Retinal pigment epithelial cell (primary cell): ENCODE measurements around the gene TBX19.

Experiments used
- DNase-seq: peaks from one replicate; pipeline ENCODE4 v3.0.0-alpha.2; 2010; ENCODE audit warnings: low read depth
- H3K4me3 ChIP-seq: 2 replicates; pipeline ENCODE4 v1.5.1; 2011; ENCODE audit warnings: mild to moderate bottlenecking, low read length, control low read depth, moderate library complexity
- CTCF ChIP-seq: conservative IDR thresholded peaks from 2 replicates; pipeline ENCODE4 v1.5.1; 2011; ENCODE audit warnings: low read depth, low read length, control low read depth, inconsistent platforms

Gene TBX19

GRCh38 chr1:168300626-168301025, 19.9 kb downstream of the TBX19 start:
- H3K4me3 ChIP-seq: no peak overlapping the region
- DNase-seq: no peak
- TF ChIP-seq CTCF: no peak

- no peak for TF ChIP-seq CTCF
- DNase-seq: peak; percentile 28
- H3K4me3 ChIP-seq: no peak overlapping the region
Observed at GRCh38 chr1:168301664-168302320, 21.1 kb downstream of the TBX19 start.

GRCh38 chr1:168303716-168304540, 23.3 kb downstream of the TBX19 start:
- DNase-seq: no peak
- no peak overlapping the region for H3K4me3 ChIP-seq
- no peak for TF ChIP-seq CTCF

DNA sequence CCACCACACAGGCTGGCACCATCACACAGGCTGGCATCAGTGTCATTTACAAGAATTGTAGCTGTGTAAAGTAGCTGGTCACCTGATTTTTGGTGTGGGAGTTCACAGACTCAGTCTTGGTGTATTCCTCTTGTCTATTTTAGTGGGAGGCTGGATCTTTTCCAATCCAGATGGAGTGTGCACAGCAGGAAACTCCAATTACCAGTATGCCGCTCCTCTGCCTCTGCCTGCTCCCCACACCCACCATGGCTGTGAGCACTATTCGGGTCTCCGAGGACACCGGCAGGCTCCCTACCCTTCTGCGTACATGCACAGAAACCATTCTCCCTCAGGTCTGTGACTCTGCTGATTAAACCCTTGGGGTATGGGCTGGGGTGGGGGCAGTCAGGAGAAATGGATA, 24.2 kb downstream of the TBX19 start:
- DNase-seq: no peak
- TF ChIP-seq CTCF: no peak
- H3K4me3 ChIP-seq: no peak overlapping the region

- no peak for TF ChIP-seq CTCF
- DNase-seq: no peak
- H3K4me3 ChIP-seq: no peak overlapping the region
Observed at GRCh38 chr1:168312718-168313604, 32.3 kb downstream of the TBX19 start.

- TF ChIP-seq CTCF: no peak
- DNase-seq: no peak
- H3K4me3 ChIP-seq: no peak overlapping the region
Observed at GRCh38 chr1:168316142-168316541, 35.5 kb downstream of the TBX19 start.
